Measurements from ENCODE around the gene KRT80. TPM values are rescaled to one million over a fixed set of nuclear protein-coding genes. Genes with fewer than 3 reads are reported as not detected.

The KRT80 gene
- total RNA-seq, 1 donor from 2014 or later = 0.39 TPM

DNA sequence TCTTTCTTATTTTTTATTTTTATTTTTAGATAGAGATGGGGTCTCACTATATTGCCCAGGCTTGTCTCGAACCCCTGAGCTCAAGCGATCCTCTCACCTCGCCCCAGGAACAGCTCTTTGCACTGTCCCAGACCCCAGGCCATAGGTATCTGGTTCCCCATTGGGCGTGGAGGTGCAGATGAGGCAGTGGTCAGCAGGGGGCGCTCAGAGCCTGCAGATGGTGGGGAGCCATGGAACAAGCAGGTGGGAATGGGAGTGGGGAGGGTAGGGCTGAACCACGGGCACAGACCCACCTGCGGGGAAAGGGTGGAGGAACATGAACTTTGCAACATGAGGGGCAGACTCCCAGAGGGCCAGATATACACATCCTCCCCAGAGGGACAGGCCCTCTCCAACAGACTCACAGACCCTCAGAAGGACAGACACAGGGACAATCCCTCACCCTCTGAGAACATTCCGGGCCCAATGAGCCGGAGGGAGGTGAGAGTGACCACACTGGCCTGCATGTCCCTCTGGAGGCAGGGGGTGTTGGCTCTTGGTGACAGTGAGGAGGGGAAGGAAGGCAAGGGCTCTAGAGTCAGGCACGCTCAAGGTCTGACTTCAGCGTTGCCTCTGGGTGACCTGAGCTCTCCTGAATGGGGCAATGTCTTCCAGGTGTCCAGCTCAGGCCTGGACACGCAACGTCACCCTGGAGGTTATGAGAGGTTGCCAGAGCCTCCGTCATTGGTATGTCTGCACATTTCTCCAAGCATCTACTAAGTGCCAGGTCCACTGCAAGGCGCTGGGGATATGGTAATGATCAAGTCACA, 34.9 kb downstream of the KRT80 start:
- peak in 1 of 2 donors; percentile 59 for DNase-seq (ENCODE audit: low read depth in 2 of 2)

DNA sequence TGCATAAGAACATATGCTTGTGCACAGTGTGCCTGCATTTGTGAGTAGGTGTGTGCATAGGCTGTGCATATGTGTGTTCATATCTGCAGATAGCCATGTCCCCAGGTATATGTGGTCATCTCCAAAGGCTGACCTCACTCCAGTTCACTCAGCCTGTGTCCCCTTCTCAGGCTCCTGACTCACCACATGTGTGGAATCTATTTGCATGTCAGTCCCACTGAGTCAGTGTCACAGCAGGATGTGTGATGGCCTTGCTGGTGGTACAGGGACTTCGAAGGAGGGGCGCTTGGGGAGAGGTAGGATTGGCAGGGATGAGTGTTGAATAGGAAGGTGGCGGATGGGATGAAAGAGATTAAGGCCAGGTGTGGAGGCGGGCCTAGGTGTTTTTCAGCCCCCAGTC, 35.5 kb downstream of the KRT80 start:
- no peak for DNase-seq (ENCODE audit: low read depth in 2 of 2)

DNA sequence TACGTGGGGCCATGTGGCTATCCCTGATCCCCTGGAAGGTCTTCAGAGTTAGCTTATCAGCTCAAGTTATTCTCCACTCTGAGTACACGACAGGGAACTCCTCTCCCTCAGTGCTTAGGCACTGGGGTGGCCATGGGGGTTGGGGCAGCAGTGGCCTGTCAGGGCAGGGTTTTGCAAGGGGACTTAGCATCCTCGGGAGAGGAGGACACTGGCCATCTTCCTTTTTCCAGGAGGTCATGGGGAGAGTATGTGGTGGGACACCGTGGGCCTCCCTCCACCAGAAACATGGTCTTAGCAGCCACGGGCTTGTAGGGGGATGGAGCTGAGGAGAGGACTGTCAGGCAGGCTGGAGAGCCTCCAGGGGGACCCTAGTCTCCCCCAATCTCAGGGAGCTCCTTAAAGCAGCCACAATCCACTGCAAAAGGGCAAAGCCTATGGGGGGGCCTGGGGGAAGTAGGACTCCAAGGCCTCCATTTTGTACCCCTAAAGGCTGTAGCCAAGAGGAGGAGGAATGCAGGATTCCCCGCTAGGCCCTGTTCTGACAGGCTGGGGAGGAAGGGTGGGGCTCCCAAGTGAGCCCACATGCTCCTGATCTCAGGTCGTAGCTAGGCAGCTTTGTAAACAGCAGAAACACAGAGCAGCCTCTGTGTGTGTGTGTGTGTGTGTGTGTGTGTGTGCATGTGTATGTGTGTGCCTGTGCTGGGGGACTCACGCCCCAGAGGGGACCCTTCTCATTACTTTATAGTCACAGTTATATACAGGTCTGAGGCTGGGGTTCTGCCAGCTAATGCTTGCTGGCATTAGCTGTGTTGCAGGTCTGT, 36.6 kb downstream of the KRT80 start:
- DNase-seq (ENCODE audit: low read depth in 2 of 2) = peak in 1 of 2 donors; percentile 14

DNA sequence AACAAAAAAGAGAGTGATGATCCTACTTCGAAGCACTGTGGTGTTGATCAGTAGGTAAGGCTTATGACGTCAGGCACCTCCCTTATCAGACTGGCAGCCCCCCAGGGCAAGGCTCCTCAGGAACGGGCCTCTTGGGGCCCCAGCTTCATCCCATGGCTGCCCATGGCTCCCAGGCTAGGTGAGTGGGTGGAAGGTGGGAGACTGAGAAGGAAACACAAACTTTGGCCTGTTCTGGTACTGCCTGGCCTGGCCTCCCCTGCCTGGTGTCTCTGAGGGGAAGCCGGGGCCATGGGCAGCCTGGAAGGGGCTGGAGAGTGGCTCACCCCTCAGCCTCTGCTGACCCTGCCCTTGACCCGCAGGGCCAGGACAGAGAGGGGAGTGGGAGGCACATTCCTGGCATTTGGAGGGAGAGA, 38.9 kb downstream of the KRT80 start:
- DNase-seq (ENCODE audit: low read depth in 2 of 2) = no peak

DNA sequence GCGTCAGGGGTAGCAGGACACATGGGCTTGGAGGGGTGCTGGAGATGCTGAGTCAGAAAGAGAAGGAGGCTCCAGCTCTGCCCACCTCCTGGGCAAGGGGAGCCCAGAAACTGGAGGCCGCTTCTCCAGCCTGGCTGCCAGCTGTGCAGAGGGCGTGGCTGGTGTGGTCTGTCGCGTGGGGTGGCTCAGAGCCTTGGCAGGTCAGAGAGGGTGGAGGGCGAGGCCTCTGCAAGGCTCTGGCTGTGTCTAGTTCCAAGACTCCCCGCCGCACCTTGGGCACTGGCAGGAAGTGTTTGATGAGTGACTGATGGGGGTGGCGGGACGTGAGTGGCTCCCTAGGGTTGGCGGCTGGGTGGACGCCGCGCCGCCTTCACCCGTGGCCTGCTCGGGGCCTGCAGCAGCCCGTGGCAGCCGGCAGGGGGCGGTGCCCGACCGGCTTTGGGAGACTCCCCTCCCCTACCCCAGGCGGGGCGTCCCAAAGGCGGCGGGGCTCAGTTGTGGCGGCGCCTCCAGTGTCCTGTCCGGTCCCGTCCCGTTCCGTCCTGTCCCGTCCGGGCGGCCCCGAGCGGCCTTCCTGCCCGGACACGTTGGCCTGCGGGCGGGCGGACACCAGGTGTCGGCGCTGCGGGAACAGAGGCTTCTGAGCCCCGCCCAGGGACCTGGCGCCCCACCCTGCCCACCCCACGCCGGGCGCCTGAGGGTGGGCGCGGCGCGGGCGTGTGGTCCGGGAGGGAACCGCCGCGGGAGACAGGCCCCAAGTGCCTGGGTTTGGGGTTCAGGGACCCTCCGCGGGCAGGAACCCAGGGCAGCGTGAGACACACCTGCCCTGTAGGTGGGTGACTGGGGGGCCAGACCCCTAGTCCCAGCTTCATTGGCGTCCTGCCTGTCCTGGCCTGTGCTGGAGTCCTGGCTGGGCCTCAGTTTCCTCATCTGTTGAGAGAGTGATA, 39.7 kb downstream of the KRT80 start:
- peak in 1 of 2 donors; percentile 73 for DNase-seq (ENCODE audit: low read depth in 2 of 2)

DNA sequence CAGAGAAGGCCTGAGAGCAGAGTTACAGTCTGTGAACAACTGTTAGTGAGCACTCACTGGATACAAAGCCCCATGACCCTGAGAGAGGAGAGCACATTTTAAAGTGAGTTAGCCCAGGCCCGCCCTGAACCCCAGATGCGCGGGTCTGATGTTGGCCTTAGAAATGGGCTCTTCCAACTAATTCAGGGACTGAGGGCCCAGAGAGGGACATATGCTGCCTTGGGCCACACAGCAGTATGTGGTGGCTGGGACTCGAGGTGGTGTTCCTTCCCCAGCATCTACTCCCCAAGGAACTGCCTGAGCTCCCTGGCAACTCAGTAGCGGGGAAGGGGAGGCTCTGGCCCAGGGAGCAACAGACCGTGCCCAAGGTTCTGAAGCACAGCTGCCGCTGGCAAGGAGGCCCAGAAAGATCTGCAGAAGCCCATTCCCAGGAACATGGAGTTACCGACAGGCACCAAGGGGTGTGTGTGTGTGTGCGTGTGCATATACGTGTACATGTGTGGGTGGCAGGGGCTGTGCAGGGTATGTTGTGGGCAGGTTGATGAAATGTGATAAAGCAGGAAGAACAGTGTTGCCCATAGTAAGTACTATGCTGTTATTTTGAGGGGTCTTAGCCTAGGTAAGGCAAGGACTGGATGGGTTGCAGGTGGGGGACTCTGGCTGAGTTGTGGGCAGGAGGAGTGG, 40.5 kb downstream of the KRT80 start:
- DNase-seq (ENCODE audit: low read depth in 2 of 2) = no peak

DNA sequence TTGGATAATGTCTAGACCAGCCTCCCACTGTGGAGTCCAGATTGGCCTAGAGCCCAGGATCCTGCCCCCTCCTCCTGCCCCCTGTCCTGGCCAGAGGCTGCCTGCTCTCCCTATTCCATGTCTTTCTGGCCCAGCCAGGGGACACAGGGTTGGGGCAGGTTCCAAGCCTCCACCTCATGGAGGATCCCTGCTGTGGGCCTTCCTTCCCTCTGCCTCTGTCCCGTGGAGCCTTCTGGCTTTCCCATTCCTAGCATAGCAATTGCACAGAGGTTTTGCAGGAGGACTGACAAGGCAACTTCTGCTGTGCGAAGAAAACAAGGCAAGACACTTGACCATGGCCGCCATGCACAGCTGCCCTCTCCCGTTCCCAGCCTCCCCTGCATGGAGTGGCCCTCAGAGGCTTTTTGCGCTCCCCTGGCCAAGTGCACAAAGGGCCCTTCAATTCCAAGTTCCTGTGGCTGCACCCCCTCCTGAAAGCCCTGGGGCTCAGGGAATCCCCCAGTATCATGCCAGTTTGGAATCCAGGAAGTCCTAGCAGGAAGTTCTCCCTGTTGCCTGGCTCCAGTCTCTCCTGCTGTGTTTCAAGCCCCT, 42.1 kb downstream of the KRT80 start:
- no peak for DNase-seq (ENCODE audit: low read depth in 2 of 2)

DNA sequence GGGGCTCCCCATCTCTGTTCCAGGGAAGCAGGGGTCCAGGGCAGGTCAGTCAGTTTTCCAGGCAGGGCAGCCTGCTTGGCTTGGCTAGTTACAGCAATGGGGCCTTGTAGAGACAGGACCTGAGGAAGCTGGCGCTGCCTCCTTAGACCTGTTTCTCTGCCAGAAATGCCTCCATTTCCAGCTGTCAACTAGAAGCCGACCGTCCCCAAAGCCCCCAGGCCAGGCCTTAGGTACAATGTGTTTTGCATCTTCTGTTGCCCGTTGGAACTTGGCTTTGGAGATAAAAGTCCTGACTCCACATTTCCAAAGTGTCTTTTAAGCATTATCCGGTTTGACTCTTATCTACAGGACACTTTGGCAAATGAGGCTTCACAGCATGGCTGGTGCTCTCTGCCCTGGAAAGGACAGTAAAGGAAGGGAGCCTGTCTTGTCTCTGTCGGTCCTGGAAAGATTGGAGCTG, 42.6 kb downstream of the KRT80 start:
- no peak for DNase-seq (ENCODE audit: low read depth in 2 of 2)

DNA sequence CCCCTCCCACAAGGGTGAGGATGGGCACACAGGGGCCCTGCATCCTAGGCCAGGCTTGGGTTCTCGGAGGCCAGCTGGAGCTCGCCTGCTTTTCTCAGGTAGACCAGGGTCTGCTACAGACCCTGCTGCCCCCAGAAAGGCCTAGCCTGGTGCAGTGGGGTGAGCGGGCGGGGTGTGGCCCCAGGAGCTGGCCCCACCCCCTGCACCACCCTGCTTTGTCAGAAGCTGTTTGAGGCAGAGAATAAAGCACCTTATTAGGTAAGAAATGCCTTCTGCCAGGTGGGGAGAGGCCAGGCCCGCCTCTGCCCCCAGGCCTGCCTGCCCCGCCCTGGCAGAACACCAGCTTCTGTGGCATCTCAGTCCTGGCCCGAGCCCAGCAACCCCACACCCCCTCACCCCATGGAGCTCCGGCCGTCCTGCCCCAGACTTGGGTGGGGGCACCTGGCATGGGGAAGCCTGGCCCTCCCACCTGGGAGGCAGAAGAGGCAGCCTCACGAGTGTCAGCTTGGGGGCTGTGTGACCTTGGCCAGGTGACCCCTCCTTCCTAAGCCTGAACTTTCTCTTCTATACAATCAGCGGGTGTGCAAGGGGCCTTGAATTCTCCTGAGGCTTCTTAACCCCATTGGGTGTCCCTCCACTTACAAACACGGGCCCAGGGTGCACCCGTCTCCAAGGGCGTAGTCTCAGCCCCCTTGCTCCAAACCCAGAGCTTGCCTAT, 43.2 kb downstream of the KRT80 start:
- DNase-seq (ENCODE audit: low read depth in 2 of 2) = no peak

DNA sequence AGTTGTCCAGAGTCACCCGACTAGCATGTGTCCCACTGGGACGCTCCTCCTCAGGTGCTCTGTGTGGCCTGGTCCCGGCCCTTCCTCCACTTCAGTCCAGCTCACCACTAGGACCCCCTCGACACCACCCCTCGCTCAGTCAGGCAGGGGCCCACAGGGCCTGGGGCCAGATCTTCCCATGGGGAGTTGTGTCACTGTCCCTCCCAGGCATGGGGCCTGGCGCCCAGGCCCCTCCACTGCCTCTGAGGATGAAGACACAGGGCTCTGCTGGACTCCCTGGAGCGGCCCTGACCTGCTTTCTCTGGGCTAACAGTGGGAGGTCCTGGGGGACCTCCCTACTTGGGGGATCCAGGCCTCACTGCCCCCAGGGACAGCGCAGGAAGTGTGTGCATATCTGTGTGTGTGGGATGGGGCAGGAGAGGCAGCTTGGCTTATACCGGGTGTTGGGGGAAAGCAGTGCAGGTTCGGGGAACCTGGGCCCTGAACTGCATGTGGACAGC, 43.8 kb downstream of the KRT80 start:
- no peak for DNase-seq (ENCODE audit: low read depth in 2 of 2)

DNA sequence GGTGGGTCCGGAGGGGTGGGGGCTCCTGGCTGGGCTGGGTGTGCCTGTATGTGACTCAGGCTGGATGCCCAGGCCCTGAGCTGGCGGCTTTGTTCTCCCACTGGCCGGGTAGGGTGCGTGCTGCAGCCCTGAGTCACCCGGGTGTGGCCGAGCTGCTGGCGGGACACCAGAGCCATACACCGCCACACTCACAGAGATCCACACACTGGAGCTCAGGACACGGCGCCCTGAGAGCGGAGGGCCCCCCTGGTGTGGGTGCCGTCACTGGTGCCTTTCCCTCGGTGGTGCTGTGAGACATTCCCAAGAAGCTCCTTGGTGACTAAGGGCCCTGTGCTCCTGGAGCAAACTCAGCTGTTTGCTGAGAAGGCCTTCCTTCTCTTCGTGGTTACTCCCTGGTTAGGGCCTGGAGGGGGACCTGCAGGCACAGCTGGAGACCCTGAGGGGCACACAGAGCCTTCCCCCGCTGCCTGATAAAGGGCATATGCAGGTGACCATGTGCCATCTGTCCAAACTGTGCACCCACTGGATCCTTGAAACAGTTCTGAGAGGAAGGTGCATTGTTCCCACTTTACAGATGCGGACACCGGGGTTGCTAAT, 44.3 kb downstream of the KRT80 start:
- peak; percentile 73 to 95 for DNase-seq (ENCODE audit: low read depth in 2 of 2)

DNA sequence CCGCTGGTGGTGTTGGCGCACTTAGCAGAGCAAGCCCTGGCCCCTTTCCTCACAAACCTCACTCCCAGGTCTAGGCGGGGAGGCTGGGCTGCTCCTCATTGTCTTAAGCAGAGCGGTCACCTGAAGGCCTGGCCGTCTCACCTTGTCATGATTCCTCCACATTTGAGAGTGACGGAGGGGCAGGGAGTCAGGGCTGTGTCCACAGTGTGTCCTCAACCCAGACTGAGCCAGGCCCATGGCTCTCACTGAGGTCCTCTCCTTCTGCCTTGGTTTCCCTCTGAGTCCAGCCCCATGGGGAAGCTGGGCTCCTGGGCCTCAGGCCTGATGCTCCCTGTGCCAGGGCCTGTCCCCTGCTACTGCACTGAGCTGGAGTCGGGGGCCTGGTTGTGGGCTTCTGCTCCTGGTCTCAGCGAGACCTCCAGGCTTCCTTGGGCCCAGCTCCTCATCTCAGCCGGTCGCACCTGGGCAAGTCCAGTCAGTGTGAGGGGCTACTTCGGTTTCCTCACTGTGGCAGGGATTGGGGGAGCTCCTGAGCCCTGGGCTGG, 44.9 kb downstream of the KRT80 start:
- DNase-seq (ENCODE audit: low read depth in 2 of 2) = no peak

DNA sequence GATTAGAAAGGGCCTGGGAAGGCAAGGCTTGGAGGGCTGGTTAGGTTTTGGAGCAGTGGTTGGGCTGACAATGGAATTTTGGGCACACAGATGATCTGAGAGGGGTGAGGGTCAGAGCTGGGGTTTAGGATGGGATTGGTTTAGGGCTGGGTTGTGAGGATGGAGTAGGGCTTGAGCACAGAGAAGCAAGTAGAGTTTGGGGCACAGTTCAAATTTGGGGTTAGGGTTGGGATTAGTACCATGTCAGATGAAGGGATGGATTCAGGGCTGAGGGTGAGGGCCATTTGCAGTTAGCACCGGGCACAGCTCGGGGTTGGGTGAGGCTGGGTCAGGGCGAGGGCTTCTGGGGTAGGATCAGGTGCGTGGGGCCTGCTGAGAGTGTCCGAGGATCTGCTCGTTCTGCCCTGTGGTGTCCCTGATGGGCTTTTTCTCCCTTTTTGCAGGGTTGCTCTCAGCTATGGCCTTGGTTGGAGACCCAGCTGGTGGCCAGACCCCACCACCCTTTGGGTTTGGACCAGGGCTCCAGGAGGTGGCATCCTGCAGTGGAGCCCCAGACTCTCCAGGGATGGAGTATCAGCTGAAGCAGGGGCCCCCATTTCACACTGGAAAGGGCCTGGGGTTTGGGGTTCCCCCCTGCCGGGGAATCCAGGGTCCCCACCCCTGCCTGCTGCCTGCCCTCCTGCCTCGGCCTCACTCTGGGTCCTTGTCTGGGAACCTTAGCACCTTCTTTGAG, 45.6 kb downstream of the KRT80 start:
- no peak for DNase-seq (ENCODE audit: low read depth in 2 of 2)

DNA sequence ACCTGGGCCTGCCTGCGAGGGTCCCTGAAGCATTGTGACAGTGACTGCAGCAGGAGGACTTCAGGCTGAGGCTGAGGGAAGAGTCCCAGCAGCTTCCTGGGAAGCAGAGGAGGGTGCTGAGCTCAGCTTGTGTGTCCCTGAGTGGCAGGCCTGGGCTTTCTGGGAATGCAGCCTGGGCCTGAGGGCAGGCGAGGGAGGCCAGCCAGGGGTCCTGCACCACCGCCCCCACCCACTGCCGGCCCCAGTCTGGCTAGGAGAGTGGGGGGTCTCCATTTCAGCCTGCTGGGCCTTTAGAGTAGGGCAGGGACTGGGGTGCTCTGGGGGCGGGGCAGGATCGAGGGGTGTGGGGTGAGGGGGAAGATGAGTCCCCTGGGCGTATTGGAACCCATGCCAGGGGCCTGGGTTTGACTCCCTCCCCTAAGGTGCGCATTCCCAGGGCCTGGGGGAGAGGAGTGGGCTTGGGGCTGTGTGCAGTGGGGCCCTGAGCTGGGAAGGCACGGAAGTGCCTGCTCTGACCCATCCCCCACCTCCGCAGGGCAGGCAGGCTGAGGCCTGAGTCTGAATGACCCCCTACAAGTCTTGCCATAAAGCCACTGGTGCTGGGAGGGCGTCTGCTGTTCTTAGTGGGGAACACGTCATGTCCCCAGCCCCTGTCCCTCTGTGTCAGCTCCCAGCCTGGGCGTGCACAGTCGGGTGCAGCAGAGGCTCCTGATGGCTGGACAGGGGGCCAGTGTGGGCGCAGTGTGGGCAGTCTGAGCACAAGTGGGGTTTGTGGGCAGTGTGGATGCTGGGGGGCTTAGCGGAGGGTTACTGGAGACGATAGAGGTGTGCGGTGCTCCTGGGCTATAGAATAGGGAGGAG, 46.4 kb downstream of the KRT80 start:
- DNase-seq (ENCODE audit: low read depth in 2 of 2) = no peak

DNA sequence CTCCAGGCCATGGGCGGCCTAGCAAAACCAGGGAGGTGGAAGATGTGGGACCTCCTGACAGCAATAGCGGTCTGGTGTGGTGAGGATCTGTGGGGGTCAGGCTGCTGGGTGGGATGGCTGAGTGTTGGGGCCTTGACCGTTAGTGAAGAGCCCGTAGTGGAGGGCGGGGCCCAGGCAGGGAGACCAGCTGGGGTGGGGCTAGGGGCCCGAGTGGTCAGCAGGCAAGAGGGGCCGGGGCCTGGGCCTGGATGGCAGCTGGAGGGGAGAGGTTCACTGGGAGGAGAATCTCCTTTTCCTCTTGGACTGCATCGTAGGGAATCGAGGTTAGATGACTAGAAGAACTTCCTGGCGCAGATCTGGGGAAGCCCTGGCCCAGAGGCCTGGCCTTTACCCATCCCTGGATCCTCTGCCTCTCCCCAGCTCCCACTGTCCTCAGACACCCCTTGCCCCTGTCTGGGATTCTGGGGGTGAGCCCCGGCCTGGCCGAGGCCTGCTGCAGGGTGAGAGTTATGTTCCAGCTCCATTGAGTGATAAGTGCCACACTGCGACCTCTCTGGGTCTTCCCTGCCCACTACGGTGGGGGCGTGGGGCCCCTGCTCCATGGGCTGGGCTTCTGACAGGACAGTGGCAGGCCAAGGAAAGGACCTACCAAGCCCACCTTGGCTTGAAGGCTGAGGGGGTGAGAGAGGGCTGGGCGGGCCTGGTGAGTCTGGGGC, 47.1 kb downstream of the KRT80 start:
- DNase-seq (ENCODE audit: low read depth in 2 of 2) = no peak

DNA sequence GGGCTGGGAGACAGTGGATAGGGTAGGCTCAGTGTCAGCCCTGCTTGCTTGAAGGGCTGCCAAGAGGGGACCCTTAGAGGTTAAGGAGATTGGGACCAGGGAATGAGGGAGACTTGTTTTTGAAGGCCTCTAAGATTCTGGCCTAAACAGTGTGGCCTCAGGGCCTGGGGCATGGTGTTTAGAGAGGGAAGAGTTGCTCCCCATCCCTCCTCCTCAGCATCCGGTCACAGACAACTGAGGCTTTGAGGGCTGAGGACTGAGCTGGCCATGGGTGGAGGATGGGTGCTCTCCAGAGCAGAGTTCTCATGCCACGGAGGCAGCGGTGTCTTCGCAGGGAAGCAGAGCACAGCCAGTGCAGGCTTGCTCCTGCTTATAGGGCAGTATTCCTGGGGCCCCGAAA, 49.4 kb downstream of the KRT80 start:
- DNase-seq (ENCODE audit: low read depth in 2 of 2) = no peak

DNA sequence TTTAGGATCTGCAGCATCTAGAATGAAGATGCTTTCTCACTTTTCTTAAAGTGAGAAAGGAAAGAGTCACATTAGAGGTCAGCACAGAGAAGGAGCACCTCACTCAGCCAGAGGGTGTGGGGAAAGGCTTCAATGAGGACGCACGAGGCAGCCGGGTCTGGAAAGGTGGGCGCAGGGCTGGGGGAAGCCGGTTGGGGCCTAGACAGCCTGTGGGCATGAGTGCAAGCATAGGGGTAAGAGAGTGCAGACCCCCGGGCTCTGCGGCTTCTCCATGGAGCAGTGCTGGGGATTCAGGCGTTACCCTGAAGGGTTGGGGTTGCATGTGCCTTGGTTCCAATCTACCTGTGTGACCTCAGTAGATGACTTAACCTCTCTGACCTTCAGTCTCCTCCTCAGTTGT, 49.9 kb downstream of the KRT80 start:
- no peak for DNase-seq (ENCODE audit: low read depth in 2 of 2)

Data from dermis microvascular lymphatic vessel endothelial cell (primary cell).